Inferior parietal cortex (tissue), 1 donor: ENCODE measurements around the gene AHSG.

Source experiments
- DNase-seq: peaks from one replicate; pipeline ENCODE4 v3.0.0-alpha.2; 2016; ENCODE audit errors: extremely low spot score

The AHSG gene

GRCh38 chr3:186593862-186594261 lies 19.0 kb upstream of the AHSG start:
- no peak for DNase-seq

GRCh38 chr3:186594591-186595113 lies 18.2 kb upstream of the AHSG start:
- no peak for DNase-seq

DNA sequence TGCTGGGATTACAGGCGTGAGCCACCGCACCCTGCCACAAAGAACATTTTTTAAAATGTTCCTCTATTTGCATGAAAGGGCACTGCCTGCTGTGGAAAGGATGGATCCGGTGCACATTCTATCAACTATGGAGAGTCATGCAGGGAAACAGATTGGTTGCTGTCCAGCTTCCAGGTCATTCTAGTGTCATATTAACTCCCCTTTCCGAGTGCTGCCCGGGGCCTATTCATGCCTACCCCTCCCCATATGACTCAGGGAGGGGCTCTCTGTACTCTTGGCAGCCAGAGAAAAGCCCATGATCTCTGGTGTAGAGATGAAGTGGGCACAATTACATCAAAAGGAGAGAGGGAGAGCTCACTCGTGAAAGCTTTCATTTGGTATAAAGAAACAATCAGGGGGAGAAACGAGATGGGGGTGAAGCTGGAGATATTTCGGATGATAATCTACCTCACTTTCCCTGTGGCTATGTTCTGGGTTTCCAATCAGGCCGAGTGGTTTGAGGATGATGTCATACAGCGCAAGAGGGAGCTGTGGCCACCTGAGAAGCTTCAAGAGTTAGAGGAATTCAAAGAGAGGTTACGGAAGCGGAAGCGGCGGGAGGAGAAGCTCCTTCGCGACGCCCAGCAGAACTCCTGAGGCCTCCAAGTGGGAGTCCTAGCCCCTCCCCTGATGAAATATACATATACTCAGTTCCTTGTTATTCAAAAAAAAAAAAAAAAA lies 16.1 kb upstream of the AHSG start:
- DNase-seq = no peak

DNA sequence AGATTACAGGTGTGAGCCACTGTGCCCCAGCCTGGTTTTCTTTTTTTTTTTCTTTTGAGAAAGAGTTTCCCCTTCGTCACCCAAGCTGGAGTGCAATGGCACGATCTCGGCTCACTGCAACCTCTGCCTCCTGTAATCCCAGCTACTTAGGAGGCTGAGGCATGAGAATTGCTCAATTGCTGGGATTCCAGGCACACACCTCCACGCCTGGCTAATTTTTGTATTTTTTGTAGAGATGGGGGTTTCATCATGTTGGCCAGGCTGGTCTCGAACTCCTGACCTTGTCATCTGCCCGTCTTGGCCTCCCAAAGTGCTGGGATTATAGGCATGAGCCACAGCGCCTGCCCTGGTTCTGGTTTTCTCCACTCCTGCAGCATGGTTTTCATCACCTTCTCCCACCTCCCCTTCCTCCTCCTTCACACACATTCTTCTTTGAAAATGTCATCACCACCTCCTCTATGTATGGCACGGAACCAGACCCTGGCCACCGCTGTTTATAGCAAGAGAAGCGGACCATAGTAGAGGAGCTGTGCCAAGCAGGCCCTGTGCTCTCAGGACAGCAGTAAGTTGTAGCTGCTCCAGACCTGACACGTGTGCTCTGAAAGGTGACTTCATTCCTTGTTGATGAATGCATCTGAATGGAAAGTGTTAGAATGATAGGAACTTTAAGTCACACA lies 14.6 kb upstream of the AHSG start:
- DNase-seq = no peak

DNA sequence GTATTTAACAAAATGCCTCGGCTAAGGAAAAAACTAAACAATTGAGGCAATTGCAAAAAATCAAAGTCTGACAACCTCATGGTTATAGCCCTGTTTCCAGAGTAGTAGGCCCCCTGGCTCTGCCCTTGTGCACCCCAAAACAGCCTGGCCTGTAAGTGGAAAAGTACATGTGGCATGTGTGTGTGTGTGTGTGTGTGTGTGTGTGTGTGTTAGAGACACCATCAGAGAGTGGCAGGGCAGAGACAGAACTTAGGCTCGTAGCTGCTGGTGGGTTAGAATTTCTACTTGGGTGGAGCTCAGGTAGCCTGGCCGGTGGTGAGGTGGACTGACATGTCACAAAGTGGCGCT lies 14.1 kb upstream of the AHSG start:
- no peak for DNase-seq

DNA sequence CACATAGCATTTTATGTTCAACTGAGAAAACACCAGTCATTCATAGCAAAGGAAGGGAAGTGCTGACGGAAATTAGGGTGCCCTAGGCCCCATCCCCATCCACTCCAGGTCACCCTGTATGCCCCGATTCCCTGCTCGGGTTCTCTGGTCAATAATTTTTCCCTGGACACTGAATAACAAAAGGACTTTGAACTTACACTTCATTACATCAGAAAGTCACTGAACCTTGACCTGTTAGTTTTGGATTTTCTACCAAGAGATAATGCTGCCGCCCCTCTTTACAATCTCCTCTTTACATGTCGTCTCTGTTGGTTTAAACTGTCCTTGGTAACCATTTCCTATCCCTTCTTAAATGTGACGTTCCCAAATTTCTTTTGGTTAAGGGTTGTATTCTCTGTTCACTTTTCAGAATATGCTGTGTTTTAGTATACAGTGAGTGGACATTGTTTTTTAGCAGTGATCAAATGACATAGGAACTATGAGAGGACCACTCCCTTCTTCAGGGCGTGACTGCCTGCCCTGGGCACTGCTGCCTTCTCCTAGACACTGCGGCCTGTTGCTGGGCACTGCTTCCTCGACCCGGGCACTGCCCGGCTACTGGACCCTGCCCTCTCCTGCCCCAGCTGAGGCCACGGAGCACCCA lies 13.6 kb upstream of the AHSG start:
- no peak for DNase-seq

- no peak for DNase-seq
These were observed 13.1 kb upstream of the AHSG start for GRCh38 chr3:186599785-186600166.

DNA sequence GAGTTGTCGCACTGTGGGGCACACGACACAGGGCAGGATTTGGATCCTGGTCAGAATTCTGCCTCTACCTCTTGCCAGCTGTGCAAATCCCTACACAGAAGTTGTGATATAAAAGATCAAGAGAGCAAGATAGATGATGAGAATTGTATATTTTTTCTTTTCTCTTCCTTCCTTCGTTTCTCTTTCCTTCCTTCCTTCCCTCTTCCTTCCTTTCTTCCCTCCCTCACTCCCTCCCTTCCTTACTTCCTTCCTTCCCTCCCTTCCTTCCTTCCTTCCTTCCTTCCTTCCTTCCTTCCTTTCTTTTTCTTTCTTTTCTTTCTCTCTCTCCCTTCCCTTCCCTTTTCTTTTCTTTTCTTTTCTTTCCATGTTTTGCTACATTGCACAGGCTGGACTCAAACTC lies 12.0 kb upstream of the AHSG start:
- no peak for DNase-seq

DNA sequence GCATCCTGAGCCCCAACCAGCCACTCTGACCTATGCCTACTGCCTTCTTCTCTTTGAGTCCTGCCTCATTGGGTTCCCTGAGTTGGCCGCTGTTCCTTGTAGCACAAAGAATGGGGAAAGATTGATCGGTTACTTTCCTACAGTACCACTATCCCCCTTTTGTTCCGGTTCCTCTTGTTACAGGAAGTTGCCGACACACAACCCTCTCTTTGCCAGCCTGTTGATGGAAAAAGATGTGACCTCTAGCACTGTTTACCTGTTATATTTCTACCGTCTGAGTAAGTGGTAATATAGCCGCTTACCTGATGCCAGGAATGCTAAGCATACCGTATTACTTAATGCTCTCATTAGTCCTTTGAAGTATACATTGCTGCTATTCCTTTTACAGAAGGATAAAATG lies 9.7 kb upstream of the AHSG start:
- DNase-seq = no peak

- no peak for DNase-seq
These were observed 7.8 kb upstream of the AHSG start for GRCh38 chr3:186605078-186605477.

- no peak for DNase-seq
These were observed 7.0 kb upstream of the AHSG start for GRCh38 chr3:186605561-186606545.

GRCh38 chr3:186608624-186609215 lies 4.1 kb upstream of the AHSG start:
- no peak for DNase-seq

DNA sequence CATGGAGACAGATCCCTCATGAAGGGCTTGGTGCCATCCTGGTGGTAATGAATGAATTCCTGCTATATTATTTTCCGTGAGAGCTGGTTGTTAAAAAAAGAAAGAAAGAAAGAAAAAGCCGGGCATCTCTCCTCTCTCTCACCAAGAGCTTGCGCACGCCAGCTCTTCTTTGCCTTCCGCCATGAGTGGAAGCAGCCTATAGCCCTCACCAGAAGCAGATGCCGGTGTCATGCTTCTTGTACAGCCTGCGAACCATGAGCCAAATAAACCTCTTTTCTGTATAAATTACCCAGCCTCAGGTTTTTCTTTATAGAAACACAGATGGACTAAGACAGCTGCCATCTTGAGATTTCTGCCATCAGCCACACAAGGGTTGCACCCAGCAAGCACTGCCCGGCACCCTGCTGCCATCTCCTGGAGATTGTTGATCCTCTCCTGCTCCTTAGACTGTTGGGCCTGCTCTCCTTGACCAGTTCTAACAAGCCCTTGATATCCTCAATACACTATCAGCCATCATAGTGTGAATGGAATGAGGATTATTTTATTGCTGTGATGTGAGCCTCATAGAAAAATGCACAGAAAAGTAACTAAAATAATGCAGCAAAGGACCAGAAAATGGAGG lies 3.5 kb upstream of the AHSG start:
- no peak for DNase-seq

DNA sequence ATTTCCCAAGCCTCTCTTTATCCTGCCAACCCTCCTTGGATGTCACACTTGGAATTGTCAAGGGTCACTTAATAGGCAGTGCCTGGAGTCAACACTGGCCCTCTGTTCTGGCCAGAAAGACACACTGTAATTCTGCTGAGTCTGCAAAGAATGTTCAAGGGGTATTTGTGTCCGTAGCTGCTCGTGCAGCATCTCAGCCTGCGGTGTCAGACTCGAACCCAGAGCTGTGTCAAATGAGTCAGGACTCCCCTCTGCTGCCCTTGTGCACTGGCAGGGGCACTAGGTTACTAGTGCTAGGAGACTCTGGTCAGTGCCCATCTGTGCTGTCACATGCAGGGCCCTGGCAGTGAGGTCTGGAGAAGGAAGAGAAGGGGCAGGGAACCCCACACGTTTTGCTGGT lies 795 bp upstream of the AHSG start:
- no peak for DNase-seq

GRCh38 chr3:186613637-186614265 lies 891 bp downstream of the AHSG start:
- no peak for DNase-seq

- no peak for DNase-seq
These were observed 1.4 kb downstream of the AHSG start for GRCh38 chr3:186614266-186614596.

DNA sequence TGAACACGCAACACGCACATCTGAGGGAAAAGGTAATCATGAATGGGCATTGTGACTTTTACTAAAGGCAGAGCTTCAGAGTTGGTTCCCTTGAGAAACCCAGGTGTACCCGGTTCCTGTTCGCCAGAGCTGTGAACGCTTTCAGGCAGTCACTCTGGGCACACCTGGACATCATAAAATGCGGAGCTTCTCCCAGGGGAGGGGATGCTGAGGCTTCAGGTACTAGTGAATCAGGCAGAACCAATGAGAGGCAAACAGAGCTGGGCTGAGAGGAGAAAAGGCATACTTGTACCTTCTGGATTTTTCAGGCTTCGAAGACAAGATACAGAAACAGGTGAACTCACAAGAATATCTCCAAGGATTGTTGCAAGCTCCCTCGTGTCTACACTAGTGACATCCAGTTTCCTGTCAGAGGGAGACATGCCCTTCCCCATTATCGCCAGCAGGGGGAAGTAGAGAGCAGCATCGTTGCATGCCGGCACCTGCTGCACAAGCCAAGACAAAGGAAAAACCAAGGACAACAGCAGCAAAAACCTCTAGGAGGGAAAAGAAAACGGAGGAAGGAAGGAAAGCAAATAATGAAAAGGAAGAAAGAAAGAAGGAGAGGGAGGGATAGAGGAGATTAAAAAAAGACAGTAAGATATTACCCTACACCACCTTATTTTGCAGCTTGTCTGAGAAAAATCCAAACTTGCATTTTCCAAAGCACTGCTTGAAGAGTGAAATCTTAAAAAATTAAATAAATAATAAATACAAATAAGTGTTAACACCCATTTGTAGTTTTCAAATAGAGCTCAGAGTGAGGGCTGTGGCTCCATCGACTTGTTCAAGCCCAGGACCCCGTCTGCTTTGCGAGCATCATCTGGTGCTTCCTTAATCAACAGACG lies 2.0 kb downstream of the AHSG start:
- DNase-seq = peak; percentile 95

GRCh38 chr3:186616299-186616617 lies 3.4 kb downstream of the AHSG start:
- no peak for DNase-seq

DNA sequence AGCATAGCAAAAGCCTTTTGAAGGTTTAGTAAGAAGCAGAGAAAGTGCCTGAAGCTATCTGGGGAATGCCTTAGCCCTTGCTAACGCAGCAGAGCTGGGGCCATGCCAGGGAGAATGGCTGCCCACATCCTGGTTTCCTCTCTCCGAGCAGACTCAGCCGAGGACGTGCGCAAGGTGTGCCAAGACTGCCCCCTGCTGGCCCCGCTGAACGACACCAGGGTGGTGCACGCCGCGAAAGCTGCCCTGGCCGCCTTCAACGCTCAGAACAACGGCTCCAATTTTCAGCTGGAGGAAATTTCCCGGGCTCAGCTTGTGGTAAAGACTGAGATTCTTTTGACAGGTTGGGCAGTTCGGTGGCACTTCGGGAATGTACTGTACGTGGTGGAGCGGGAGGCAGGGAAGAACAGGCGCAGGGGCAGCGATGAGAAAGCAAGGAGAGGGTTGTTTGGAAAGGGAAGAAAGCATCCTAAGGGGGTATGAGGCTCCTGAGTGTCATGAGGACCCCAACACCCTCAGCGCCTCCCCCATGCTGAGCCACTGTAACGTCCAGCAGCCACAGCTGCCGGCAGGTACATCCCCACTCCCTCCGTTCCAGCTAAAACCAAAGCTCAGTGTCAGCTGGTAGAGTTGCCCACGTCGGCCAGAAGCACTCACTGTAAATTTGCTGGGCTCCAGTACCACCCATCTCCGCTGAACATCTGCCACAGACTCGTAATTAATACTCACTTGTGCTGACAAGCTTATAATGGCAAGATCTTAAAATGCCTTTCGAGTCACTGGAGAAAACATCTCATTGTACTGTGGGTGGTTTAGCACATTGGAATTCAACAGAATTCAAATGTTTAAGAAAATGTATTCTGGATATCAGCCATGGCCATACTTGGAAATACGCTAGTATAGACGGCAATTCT lies 4.4 kb downstream of the AHSG start:
- DNase-seq = peak; percentile 78
